DND-41 (cell line): ENCODE results near the gene EGFLAM.

Experiments
- CTCF ChIP-seq: IDR thresholded peaks from 2 replicates; pipeline ENCODE4 v1.5.1; 2012; ENCODE audit warnings: borderline replicate concordance, low read length, moderate library complexity, mild to moderate bottlenecking; ENCODE audit not compliant: poor library complexity, severe bottlenecking; ENCODE audit errors: extremely low read depth
- EZH2 ChIP-seq: IDR thresholded peaks from 3 replicates; pipeline ENCODE4 v1.6.1; 2012; ENCODE audit warnings: borderline replicate concordance, low read depth, mild to moderate bottlenecking, moderate library complexity, low read length, inconsistent platforms; ENCODE audit not compliant: severe bottlenecking

- TF ChIP-seq CTCF (no peak), EZH2 (no peak)
Observed at GRCh38 chr5:38438757-38439156, 180.4 kb downstream of the EGFLAM start.
